ENCODE data around the gene TRMU. TPM values are rescaled to one million over a fixed set of nuclear protein-coding genes. Genes with fewer than 3 reads are reported as not detected.
"Not testable (repeated sequence)": the region's sequence is repeated elsewhere in the genome, so short reads cannot be mapped to it uniquely, and the experiment has no call there.

TRMU gene
- total RNA-seq, 4 donors from 2014 or later = 19.3 to 62.8 (median 32.8) TPM

- ATAC-seq (ENCODE audit: low FRiP score) = no peak
- no peak for TF ChIP-seq CTCF (IDR thresholded peaks at IDR 0.05)
- DNase-seq (ENCODE audit: low spot score) = no peak
Measured at GRCh38 chr22:46402505-46402904, 67.0 kb downstream of the TRMU start.

GRCh38 chr22:46403880-46404279 lies 68.4 kb downstream of the TRMU start:
- not testable (repeated sequence) for ATAC-seq (ENCODE audit: low FRiP score); DNase-seq (ENCODE audit: low spot score)

GRCh38 chr22:46405901-46406300 lies 70.4 kb downstream of the TRMU start:
- TF ChIP-seq CTCF (IDR thresholded peaks at IDR 0.05) = no peak
- no peak for DNase-seq (ENCODE audit: low spot score)
- ATAC-seq (ENCODE audit: low FRiP score) = no peak

GRCh38 chr22:46406349-46406748 lies 70.8 kb downstream of the TRMU start:
- ATAC-seq (ENCODE audit: low FRiP score) (no peak), DNase-seq (ENCODE audit: low spot score) (no peak)
- TF ChIP-seq CTCF (IDR thresholded peaks at IDR 0.05) = no peak

GRCh38 chr22:46406791-46407190 lies 71.3 kb downstream of the TRMU start:
- DNase-seq (ENCODE audit: low spot score) (no peak), ATAC-seq (ENCODE audit: low FRiP score) (no peak)
- no peak for TF ChIP-seq CTCF (IDR thresholded peaks at IDR 0.05)

Other genes with a start within 250 kb of the TRMU start
- 10 to 100 TPM; 20.7 to 35.5 (median 30.4) TPM for gene PPARA, start 185.2 kb upstream of the TRMU start, total RNA-seq
- 10 to 100 TPM in 2 of 4 donors, 1 to 10 TPM in 2; 5.7 to 18.8 (median 8.5) TPM for gene CDPF1, start 85.4 kb upstream of the TRMU start, total RNA-seq
- under 1 TPM in 1 of 4 donors, not detected in 3; 0.09 TPM for gene PKDREJ, start 72.4 kb upstream of the TRMU start, total RNA-seq
- gene TTC38, start 67.7 kb upstream of the TRMU start, total RNA-seq = 100 to 1,000 TPM in 2 of 4 donors, 10 to 100 TPM in 2; 49.8 to 116 (median 76.8) TPM
- 1 to 10 TPM in 3 of 4 donors, not detected in 1; 1.1 to 2.5 (median 1.3) TPM for gene GTSE1, start 38.8 kb upstream of the TRMU start, total RNA-seq
- gene CELSR1, start 201.9 kb downstream of the TRMU start, total RNA-seq = 1 to 10 TPM; 1.3 to 5.9 (median 2.7) TPM

Data from omental fat pad (tissue), 4 donors.